Myocyte (in vitro differentiated cells): ENCODE measurements around the gene NUP85. TPM values are rescaled to one million over a fixed set of nuclear protein-coding genes. Genes with fewer than 3 reads are reported as not detected.
"Not testable (repeated sequence)": the region's sequence is repeated elsewhere in the genome, so short reads cannot be mapped to it uniquely, and the experiment has no call there.

Experiments used
- DNase-seq: peaks from one replicate; pipeline ENCODE4 v3.0.0-alpha.2; 2012; ENCODE audit warnings: low read depth
- total RNA-seq: library from RNA; depleted of rRNA; stranded (reverse); fragments of >200 nt; gene quantifications from 2 replicates; pipeline ENCODE4 v1.2.3, GENCODE V29; 2014

NUP85 gene
- total RNA-seq, 1 donor from 2014 or later, result 26.1 TPM

DNA sequence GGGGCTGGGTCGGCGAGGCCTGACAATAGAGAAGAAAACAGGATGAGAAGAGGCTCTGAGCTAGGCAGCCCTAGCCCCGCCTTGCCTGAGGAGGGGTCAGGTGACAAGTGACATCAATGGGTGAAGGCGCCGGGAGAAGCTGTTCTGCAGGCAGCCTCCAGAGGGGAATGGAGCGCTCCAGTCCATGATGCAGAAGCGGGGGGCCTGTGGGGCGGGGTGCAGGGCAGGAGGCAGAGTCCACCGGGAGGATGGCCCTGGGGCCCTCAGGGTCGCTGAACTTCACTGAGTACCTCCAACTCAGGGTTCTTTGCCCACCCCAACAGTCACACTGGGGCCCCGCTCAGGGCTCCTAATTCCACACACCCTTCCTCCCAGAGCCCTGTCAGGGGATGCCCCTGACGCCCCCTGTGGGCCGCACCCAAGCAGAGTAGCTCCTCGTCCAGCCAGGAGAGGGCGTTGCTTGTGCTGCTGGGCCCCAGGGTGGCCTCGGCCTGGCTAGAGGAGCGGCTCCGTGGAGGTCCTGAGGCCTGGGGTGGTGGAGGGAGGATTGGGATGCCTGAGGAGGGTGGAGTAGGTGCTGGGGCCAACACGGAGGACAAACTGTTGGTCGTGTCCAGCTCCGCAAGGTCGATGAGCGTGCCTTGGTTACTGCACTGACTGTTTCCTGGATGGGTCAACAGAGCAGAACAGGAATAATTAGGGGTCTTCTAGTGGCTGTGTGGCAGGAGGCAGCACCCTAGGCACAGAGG lies 35.1 kb downstream of the NUP85 start:
- DNase-seq, result peak; percentile 55

DNA sequence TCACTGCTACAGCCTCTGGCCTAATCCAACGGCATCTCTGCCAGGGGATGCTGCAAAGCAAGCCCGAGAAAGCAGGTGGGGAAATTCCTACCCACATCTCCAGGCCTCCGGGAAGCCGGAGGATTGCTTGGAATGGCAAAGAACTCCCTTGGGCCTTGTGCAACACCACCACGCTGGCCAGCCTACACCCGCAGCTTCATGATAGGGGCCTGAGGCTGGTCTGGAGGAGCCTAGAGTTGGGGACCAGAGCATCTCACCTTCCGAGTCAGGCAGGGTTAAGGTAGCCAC lies 35.6 kb downstream of the NUP85 start:
- peak; percentile 44 for DNase-seq

DNA sequence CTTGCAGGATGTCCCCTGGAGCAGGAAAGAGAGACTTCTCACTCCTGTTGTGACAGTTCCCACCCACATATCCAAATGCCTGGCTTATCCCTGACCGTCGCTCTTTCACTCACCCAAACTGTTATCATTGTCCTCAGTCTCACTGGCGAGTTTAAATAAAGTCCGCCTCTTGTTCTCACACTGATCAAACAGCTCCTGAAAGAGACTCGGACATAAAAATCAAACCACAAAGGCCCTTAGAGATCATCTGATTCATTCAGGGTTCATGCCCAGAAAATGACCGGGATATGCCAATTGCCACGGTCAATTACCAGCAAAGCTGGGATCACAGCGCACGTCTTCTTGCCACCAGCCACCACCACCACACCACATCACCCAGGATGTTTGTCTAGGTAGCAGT lies 36.0 kb downstream of the NUP85 start:
- DNase-seq, result peak; percentile 21

DNA sequence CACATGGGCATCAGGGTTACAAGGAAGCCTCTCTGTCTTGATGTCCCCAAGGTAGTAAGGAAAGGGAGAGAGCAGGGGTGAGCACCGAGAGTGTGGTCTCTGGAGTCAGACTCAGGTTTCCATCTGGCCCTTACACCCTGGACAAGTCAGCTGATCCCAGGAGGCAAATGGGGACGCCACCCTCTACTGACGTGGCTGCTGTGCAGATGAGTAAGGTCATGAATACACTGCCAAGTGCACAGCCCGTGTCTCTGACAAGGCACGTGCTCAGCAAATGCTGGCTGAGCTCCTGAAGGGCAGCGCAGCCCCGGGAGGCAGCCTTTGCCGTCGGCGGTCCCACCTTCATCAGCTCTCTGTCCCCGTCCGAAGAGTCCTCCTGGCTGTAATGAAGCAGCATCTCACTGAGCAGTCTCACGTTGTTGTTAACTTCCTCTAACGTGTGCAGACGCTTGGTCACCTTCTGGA lies 36.5 kb downstream of the NUP85 start:
- DNase-seq, result peak; percentile 74

DNA sequence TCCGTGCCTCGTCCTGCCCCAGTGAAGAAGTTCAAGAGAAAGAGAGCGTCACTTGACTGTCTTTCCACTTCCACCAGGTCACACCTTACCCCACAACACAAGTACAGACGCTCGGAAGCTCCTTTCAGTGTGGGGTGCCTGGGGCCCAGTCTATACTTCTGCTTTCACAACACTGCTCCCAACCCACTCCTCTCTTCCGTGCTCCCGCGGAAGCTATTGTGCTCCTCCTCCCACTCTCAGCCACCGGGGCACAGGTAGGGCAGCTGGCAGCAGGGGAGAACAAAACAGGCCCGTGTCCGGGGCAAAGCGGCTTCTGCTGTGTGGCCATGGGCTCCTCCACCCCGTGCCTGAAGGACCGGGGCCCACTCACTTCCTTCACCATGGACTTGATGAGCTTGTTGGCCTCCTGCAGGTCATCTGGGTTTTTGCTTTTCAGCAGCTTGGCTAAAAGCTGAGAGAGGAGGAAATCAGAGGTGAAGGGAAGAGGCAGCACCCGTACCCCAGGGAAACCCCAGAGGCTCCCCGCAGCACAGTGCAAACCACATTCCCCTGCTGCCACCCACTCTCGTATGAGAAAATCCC lies 37.1 kb downstream of the NUP85 start:
- DNase-seq, result no peak

DNA sequence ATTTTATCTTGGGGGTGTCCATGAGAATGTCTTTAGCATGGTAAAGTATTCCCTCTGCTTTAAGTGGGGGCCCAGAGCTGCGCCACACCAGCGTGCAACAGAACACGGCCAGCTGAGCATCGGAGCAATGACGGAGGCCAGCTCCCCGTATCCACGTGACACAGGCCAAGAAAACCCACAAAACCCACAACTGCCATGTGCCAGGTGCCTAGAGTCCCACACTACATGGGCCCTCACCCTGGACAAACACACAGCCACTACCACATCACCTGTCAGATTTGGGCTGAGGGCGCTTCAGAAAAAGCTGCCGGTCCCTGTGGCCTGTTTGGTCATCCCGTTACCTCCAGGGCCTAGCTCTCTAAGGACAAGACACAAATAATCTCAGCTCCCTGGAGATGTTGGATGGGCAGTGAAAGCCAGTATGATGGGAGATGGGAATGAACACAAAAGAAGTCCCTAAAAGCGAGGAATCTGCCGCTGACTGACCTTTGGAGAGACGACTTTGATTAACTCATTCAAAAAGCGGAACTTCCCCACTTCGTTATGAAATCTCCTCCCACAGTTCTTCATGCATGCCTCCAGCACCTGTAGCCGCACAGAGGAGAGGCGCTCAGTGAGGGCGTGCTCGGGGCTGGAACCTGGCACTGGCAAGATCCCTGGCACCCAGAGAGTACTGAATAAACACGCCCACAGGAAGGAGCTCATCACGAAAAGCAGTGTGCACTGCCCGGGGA lies 38.8 kb downstream of the NUP85 start:
- DNase-seq, result peak; percentile 79

DNA sequence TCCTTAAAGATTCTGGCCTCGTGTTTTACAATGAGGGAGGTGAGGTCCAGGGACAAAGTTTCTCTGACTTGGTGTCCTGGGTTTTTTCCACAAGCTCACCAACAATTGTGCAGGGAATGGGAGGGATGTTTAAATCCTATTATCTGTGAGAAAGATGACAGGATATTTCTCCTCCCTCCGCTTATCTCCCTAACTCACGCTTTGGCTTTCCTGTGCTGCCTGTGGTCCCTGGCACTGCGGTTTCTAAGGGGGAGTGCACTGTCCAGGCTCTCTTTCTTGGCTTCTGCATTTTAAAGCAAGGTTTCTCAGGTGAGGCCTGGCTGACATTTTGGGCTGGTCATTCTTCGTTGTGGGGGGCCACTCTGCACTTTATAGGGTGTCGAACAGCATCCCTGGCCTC lies 39.5 kb downstream of the NUP85 start:
- no peak for DNase-seq

DNA sequence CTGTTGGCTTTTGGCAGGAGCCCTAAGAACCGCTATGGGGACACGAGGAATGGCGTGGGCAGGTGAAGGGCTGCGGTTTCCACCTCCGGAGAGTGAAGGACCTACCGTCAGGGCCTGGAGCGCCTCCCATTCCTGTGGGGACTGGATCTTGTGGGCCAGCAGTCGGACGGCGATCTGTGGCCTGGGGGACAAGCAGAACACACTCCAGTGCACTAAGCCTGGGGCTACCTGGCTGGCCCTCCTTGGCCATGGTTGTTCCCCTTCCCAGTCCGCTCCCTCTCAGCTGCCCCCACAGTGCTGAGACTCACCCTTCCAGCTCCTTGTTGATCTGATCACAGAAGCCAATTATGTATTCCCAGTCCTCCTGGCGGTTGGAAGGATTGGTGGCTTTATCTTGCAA lies 40.9 kb downstream of the NUP85 start:
- no peak for DNase-seq

DNA sequence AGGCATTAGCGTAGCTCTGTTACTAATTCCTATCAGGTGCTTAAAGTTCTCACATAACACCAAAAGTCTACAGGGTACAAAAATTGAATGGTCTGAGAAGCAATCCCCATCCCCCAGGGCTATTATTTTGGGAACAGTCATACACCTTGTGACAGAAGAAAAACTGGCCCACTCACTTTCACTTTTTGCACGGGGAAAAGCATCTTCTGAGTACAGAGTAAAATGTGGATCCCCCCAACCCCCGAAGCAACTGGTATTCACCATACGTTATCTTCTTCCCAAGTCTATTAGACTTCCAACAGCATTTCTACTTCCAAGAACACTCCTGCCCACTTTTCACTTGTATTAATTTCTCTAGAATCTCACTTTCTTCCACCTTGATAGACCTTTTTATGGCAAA lies 44.1 kb downstream of the NUP85 start:
- no peak for DNase-seq

DNA sequence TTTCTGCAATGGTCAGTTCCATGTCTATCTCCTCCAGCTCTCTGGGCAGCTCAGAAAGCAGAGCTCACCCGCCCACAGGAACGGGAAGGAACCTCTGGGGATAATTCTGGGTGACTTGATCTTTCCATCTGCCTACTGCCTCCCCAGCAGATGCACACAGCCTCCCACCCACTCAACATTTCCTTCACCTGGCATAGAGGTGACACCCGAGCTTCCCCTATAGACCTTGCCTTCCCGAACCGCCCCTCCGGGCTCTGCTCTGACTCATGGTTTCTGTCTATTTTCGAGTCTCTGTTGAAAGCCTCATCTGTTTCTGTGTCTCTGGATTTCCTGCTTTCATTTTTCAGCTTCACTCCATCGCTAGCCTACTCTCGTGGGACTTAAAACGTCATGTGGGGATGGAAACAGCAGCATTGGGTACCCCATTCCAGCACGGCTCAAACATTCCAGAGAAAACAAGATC lies 44.6 kb downstream of the NUP85 start:
- DNase-seq, result peak; percentile 71

DNA sequence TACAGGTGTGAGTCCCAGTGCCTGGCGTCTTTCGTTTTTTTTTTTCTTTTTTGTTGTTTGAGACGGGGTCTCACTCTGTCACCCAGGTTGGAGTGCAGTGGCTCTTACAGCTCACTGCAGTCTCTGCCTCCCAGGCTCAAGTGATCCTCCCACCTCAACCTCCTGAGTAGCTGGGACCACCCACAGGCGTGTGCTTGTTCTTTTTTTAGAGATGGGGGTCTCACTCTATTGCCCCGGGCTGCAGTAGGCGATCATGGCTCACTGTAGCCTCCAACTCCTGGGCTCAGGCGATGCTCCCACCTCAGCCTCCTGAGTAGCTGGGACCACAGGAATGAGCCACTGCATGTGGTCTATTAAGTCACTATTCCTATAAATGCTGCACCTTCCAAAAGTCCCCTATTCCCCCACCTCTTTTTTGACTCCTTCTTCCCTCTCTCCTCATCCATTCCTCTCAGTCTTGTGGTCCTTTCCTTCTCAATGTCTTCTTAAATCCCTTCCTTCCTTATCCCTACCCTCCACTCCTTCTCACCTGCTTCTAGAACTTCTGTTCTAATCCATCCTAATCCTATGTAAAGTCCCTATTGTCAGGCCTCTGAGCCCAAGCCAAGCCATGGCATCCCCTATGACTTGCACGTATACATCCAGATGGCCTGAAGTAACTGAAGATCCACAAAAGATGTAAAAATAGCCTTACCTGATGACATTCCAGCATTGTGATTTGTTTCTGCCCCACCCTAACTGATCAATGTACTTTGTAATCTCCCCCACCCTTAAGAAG lies 46.7 kb downstream of the NUP85 start:
- no peak for DNase-seq

DNA sequence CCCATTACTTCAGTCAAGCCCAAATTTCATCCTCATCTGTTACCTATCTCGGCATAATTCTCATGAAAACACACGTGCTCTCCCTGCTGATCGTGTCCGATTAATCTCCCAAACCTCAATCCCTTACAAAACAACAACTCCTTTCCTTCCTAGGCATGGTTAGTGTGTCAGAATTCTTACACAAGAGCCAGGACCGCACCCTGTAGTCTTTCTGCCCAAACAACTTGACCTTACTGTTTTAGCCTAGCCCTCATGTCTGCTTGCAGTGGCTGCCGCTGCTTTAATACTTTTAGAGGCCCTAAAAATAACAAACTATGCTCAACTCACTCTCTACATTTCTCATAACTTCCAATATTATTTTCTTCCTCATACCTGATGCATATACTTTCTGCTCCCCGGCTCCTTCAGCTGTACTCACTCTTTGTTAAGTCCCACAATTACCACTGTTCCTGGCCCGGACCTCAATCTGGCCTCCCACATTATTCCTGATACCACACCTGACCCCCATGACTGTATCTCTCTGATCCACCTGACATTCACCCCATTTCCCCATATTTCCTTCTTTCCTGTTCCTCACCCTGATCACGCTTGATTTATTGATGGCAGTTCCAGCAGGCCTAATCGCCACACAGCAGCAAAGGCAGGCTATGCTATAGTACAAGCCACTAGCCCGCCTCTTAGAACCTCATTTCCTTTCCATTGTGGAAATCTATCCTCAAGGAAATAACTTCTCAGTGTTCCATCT lies 50.6 kb downstream of the NUP85 start:
- DNase-seq, result not testable (repeated sequence)

DNA sequence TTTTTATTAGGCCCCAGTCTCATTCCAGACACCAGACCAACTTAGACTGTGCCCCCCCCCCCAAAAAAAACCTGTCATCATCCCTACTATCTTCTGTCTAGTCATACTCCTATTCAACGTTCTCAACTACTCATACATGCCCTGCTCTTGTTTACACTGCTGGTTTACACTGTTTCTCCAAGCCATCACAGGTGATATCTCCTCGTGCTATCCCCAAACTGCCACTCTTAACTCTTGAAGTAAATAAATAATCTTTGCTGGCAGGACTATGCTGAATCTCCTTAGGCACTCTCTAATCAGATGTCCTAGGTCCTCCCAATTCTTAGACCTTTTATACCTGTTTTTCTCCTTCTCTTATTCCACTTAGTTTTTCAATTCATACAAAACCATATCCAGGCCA lies 51.7 kb downstream of the NUP85 start:
- not testable (repeated sequence) for DNase-seq

DNA sequence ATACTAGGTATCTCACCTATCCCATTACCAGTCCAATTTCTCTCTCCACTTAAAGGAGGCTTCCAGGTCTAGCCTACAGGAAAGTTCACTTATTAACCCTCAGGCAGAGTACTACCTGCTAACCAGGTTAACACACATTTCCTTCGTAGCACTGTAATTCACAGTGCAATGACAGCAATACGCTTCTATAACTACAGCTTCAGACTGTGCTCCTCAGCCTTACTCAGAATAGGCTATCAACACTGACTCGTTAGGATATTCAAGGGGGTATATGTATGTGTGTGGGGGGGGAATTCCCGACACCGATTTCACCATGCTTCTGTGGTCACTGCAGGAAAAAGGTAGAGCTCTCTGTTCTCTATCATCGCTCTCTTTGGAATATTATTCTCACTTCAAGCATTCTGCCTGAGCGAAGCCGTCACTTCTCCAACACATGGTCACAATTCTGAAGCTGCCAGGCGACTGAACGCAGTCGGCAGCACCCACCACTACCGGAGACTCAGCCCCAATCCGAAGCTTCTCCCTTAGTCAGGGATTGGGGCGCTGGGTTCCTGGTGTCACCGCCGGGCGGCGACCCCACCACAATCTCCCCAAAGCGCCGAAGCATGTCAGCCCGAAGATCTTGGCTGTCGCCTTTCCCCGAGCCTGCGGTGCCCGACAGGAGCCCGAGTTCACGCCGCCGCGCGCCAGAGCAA lies 55.3 kb downstream of the NUP85 start:
- no peak for DNase-seq

DNA sequence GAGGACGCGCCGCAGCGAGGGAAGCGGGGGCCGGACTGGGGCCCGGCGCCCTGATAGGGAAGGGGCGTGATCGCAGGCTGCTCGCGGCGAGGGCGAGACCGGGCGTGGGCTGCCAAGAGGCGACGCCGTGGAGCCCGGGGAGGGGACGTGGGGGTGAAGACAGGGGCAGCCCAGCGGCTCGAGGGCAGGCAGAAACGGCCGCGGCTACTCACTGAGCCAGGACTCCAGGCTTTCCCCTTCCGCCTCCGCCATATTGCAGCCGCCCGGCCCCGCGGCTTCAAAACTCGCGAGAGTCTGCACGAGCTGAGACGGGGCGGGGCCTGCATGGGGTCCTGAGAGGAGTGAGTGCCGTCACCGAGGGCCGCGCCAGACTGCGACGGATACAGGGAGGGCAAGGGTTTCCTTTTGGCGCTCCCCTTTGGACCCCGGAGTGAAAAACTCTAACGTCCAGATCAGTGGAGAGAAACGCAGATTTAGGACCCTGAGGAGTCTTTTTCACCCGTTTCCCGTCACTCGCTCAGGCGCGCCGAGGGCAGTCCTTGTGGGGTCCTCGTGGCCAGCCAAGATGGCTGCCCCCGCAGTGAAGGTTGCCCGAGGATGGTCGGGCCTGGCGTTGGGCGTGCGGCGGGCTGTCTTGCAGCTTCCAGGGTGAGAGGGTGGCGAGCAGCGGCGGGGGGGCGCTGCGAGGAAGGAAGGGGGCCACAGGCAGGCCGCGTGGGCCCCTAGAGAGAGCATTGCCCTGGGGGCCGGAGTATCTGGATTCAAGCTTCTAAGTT lies 56.0 kb downstream of the NUP85 start, which contains the start of the genes GGA3 and MRPS7:
Gene GGA3 (minus strand): TSS at position 271 of the 776 bp plus-strand sequence. CDS start 19 bp downstream, at position 252.
Gene MRPS7 (plus strand): TSS at position 544 of the 776 bp plus-strand sequence. CDS start 22 bp downstream, at position 566.
- peak; percentile 96 for DNase-seq

DNA sequence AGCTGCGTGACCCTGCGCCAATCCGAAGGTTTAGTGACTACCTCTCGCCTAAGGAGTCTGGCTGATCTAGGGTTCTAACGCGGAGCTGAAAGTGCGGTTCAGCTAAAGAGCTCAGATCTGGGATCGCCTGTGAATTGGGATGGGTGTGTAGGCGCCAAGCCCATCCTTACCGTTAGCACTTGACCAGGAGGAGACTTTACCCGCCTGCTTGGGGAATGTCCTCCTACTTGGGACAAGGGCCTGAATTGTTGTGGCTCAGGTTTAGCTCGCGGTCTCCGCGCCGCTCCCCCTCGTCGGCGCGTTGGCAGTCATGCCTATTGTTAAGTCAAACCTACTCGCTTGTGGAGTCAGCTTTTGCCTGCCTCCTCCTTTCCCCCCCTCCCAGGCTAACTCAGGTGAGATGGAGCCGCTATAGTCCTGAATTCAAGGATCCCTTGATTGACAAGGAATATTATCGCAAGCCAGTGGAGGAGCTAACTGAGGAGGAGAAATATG lies 56.7 kb downstream of the NUP85 start:
- DNase-seq, result no peak

DNA sequence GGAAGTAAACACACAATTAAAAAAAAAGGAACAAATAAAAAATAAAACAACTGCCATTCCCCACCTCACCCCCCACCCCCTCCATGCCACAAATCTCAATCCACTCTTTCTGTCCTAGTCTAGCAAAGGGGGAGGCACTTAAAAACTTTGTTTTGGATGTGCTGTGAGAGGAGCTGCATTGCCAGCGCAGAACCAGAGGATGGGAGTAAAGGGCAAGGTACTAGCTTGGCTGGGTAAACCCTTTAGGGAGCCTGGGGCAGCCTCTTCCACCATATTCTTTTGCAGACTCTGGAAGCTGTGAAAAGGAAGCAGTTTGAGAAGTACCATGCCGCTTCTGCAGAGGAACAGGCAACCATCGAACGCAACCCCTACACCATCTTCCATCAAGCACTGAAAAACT lies 57.6 kb downstream of the NUP85 start:
- no peak for DNase-seq

DNA sequence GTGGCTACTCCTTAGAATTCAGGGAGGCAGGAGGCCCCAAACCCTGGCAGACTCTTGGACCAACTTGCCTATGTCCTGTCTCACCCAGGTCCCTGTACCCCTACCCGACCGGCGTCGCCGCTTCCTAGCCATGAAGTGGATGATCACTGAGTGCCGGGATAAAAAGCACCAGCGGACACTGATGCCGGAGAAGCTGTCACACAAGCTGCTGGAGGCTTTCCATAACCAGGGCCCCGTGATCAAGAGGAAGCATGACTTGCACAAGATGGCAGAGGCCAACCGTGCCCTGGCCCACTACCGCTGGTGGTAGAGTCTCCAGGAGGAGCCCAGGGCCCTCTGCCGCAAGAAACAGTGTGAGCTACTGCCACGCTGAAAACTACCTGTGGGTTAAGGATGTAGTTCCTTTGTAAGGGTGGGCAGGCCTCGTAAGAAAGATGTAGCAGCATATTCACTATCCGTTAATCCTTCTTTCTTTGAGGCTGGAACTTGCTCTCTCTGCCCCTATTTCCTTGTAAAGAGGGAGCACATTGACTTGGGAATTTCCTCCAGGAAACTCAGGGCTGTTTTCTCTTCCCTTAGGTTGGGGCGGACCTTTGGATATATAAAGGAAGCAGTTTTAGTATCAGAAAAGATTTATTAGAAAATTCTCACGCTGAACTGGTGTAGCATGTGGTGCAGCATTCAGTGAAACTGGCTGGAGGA lies 60.3 kb downstream of the NUP85 start:
- no peak for DNase-seq
